ENCODE data around the gene NXF2B.
A peak's percentile ranks its signal among the peaks of the same experiment; 100 is the strongest.
"Not testable (repeated sequence)": the region's sequence is repeated elsewhere in the genome, so short reads cannot be mapped to it uniquely, and the experiment has no call there.

NXF2B gene, protein sequence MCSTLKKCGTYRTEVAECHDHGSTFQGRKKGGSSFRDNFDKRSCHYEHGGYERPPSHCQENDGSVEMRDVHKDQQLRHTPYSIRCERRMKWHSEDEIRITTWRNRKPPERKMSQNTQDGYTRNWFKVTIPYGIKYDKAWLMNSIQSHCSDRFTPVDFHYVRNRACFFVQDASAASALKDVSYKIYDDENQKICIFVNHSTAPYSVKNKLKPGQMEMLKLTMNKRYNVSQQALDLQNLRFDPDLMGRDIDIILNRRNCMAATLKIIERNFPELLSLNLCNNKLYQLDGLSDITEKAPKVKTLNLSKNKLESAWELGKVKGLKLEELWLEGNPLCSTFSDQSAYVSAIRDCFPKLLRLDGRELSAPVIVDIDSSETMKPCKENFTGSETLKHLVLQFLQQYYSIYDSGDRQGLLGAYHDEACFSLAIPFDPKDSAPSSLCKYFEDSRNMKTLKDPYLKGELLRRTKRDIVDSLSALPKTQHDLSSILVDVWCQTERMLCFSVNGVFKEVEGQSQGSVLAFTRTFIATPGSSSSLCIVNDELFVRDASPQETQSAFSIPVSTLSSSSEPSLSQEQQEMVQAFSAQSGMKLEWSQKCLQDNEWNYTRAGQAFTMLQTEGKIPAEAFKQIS

DNA sequence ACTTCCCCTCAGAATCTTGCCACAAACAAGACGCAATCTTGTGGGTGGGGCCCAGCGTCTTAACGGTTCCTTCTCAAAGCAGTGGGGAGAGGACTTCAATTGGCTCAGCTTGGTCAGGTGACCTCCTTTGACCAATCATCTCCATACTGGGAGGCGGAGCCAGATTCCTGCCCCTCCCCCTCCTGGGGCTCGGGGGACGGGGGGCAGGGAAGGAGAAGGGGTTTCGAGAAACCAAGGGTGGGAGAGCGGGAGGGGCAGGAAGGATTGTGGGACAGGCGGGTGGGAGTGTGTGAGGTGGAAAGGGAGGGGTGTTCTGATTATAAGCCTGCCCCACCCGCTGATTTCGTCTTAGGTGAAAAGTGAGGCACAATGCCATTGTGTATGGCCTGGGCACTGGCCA, at the start of gene NXF2B:
TSS of gene NXF2B (minus strand) at position 101 of the 400 bp plus-strand sequence. CDS start 59,972 bp downstream, outside the sequence.
- not testable (repeated sequence) for H3K9me3 ChIP-seq (ENCODE audit: severe bottlenecking); H3K4me3 ChIP-seq (ENCODE audit: low read depth, low read length); H3K36me3 ChIP-seq; DNase-seq; H3K27me3 ChIP-seq (ENCODE audit: insufficient read depth, low read depth, severe bottlenecking); H3K27ac ChIP-seq

DNA sequence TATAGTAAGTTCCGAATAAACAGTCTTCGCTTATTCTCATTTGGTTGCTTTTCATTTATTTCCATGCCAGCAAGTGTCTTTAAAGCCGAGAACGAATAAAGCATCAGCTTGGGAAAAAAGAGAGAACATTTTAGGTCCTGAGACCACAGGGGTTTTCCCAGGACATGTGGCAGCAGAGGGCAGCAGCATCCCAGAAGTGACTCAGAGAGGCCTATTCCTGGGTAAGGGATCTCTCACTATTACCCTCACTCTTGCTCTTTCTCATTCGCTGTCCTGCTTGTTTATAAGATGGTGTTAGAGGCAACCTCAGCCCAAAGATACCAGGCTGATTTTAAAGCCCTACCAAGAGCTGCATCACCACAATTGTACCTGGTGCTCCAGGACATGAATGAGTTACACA, 39.0 kb upstream of the NXF2B start:
- H3K9me3 ChIP-seq (ENCODE audit: severe bottlenecking); H3K36me3 ChIP-seq; H3K4me3 ChIP-seq (ENCODE audit: low read depth, low read length); H3K27ac ChIP-seq; H3K27me3 ChIP-seq (ENCODE audit: insufficient read depth, low read depth, severe bottlenecking); DNase-seq: not testable (repeated sequence)

DNA sequence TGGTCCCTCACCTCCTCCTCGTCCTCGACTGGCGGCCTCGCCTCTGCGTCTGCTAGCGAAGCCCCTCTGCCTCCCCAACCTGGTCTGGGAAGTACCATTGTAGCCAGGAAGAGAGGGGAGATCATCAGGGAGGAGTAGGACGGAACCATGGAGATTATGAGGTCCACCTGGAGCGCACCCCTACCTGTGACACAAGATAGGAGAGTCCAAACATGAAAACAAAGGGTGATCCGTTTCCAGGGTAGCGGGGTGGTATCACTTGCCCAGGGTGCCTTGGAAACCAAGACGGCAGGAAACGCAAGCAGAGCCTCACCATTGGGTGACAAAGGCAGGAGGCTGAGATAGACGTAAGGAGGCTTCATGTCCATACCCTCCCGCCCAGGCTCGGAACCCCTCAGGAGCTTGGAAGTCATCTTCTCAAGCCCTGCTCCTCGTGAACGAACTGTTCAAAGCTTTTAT, 32.0 kb upstream of the NXF2B start, which contains the start of gene TCP11X2:
TSS of gene TCP11X2 (minus strand) at position 51 of the 459 bp plus-strand sequence.
- DNase-seq; H3K9me3 ChIP-seq (ENCODE audit: severe bottlenecking); H3K27ac ChIP-seq; H3K27me3 ChIP-seq (ENCODE audit: insufficient read depth, low read depth, severe bottlenecking); H3K36me3 ChIP-seq; H3K4me3 ChIP-seq (ENCODE audit: low read depth, low read length): not testable (repeated sequence)

DNA sequence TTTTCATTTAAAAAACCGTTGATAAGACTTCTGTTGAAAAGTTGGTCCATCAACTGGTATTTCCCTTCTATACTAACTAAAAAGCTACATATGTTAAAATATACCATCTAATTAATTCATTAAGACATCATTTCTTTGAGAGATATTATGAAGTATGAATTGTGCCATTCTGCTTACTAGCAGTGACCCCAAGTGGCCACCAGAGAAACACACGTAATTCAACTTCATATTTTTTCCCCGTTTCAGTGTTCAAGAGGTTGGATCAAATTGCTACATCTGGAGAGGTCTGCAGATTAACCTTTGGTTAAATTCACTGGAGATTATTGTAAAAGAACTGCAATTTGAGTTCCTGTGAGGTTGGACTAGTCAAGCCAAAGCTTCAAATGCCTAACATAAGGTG, 30.4 kb upstream of the NXF2B start:
- not testable (repeated sequence) for H3K27ac ChIP-seq; H3K36me3 ChIP-seq; H3K9me3 ChIP-seq (ENCODE audit: severe bottlenecking); H3K27me3 ChIP-seq (ENCODE audit: insufficient read depth, low read depth, severe bottlenecking); H3K4me3 ChIP-seq (ENCODE audit: low read depth, low read length); DNase-seq

DNA sequence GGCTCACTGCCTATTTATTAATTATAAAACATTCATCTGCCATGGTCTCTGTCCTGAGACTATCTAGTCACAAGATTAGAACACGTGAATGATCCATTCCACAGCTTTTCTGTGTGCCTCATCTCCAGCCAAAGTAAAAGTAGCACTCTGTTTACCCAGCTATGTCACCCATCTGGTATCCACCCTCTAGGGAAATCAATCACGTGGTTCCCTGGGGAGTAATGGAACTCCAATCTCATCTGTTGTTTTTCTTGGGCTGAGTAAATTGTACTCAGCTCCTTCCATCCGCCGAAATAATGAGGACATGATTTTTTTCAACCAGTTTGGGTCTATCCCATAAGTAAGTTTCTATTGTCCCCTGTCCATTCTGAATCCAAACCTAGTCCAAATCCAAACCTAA, 18.8 kb upstream of the NXF2B start:
- DNase-seq; H3K27ac ChIP-seq; H3K9me3 ChIP-seq (ENCODE audit: severe bottlenecking): not testable (repeated sequence)

DNA sequence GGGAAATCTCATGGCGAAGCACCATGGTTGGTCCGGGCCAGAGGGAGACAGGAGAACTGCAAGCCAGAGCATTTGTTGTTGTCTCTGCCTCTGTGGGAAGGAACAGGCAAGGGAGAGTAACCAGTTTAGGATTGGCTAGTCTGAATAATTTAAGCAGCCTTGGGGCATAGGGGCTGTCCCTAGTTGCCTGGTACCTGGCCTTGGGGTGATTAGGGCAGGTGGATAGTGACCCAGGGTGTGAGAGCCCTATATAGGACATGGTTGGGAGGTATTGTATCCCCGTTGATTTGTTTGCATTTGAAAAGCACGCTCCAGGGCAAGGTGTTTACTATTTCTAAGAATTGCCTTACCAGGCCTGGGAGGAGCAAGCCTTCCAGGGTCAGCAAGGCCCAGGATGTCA, 25.3 kb downstream of the NXF2B start:
- not testable (repeated sequence) for H3K27me3 ChIP-seq (ENCODE audit: insufficient read depth, low read depth, severe bottlenecking); DNase-seq; H3K27ac ChIP-seq; H3K4me3 ChIP-seq (ENCODE audit: low read depth, low read length); H3K36me3 ChIP-seq; H3K9me3 ChIP-seq (ENCODE audit: severe bottlenecking)

More for the DNA sequence above, 18.8 kb upstream of the NXF2B start:
- H3K4me3 ChIP-seq (ENCODE audit: low read depth, low read length); H3K36me3 ChIP-seq; H3K27me3 ChIP-seq (ENCODE audit: insufficient read depth, low read depth, severe bottlenecking): not testable (repeated sequence)

DNA sequence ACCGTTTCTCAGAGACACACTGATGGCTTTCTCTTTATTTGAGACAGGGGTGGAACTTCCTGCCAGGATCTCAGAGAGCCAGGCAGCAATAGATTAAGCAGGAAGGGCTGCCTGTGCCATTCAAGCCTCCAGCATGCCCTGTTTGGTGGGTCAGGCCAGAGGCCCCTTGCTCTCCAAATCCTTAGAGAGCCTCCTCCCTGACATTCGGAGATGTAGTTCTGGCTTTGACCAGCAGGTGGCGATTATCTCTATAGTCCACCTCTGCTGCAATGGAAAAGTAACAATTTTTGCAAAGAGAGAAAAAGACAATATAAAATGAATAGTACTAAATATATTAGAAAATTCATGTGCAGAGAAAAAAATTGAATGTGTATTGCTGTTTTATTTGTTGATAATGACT, 93.9 kb downstream of the NXF2B start:
- no peaks in the 10 kb centered on the region for H3K36me3 ChIP-seq
- peaks cover 36% of the 10 kb centered on the region for H3K27me3 ChIP-seq (ENCODE audit: insufficient read depth, low read depth, severe bottlenecking)
- no peak overlapping the region for H3K4me3 ChIP-seq (ENCODE audit: low read depth, low read length)
- TF ChIP-seq, protein P1, sequence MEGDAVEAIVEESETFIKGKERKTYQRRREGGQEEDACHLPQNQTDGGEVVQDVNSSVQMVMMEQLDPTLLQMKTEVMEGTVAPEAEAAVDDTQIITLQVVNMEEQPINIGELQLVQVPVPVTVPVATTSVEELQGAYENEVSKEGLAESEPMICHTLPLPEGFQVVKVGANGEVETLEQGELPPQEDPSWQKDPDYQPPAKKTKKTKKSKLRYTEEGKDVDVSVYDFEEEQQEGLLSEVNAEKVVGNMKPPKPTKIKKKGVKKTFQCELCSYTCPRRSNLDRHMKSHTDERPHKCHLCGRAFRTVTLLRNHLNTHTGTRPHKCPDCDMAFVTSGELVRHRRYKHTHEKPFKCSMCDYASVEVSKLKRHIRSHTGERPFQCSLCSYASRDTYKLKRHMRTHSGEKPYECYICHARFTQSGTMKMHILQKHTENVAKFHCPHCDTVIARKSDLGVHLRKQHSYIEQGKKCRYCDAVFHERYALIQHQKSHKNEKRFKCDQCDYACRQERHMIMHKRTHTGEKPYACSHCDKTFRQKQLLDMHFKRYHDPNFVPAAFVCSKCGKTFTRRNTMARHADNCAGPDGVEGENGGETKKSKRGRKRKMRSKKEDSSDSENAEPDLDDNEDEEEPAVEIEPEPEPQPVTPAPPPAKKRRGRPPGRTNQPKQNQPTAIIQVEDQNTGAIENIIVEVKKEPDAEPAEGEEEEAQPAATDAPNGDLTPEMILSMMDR (IDR thresholded peaks at IDR 0.05; ENCODE audit: low read depth, low read length): peak; percentile 59
- H3K9me3 ChIP-seq (ENCODE audit: severe bottlenecking): no peaks in the 10 kb centered on the region
- DNase-seq: peak; percentile 57
- no peak overlapping the region for H3K27ac ChIP-seq

DNA sequence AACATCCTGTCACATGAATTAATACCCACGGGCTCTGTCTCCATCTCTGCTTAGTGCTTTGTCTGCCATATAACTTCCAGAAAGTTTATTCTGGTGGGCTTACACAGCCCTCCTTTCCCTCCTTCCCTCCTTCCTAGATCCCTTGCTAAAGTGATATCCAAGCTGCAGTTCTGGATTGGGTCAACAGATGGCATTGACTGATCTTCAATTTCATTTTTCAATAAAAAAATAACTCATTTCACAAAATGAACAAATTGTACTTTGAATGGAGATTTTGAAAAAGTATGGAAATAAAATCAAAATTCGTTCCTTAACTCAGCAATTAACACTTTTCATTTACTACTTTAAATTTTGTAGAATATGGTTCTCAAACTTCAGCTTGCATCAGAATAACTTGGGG, 97.9 kb downstream of the NXF2B start:
- TF ChIP-seq, protein P1 (IDR thresholded peaks at IDR 0.05; ENCODE audit: low read depth, low read length): no peak
- DNase-seq: no peak

More for the DNA sequence above, 97.9 kb downstream of the NXF2B start:
- H3K27ac ChIP-seq: no peak overlapping the region
- H3K9me3 ChIP-seq (ENCODE audit: severe bottlenecking): no peaks in the 10 kb centered on the region
- H3K4me3 ChIP-seq (ENCODE audit: low read depth, low read length): no peak overlapping the region
- no peaks in the 10 kb centered on the region for H3K36me3 ChIP-seq
- H3K27me3 ChIP-seq (ENCODE audit: insufficient read depth, low read depth, severe bottlenecking): peaks cover 39% of the 10 kb centered on the region

Measured in WERI-Rb-1 (cell line).